GM23248 (cell line): ENCODE measurements around the gene ZDHHC3. TPM values are rescaled to one million over a fixed set of nuclear protein-coding genes. Genes with fewer than 3 reads are reported as not detected.

Experiments
- DNase-seq: peaks from one replicate; pipeline ENCODE4 v3.0.0-alpha.2; 2015
- H2AFZ ChIP-seq: fragments of 200-600 bp; sonication (generic); 2 replicates; pipeline ENCODE4 v1.6.1; 2016; ENCODE audit warnings: antibody characterized with exemption
- H3F3A ChIP-seq: fragments of 200-600 bp; sonication (generic); 2 replicates; pipeline ENCODE4 v1.6.1; 2016; ENCODE audit warnings: mild to moderate bottlenecking, antibody characterized with exemption, mixed run types; ENCODE audit not compliant: insufficient read depth
- H3K27ac ChIP-seq: fragments of 200-600 bp; sonication (generic); 2 replicates; pipeline ENCODE4 v1.5.1; 2016; ENCODE audit warnings: mild to moderate bottlenecking
- H3K27me3 ChIP-seq: fragments of 200-600 bp; sonication (generic); replicated peaks from 2 replicates; pipeline ENCODE4 v1.6.1; 2016; ENCODE audit warnings: mild to moderate bottlenecking; ENCODE audit not compliant: insufficient read depth
- H3K36me3 ChIP-seq: fragments of 200-600 bp; sonication (generic); 2 replicates; pipeline ENCODE4 v1.6.1; 2016; ENCODE audit warnings: low read depth, mild to moderate bottlenecking
- H3K4me1 ChIP-seq: fragments of 200-600 bp; sonication (generic); 2 replicates; pipeline ENCODE4 v1.6.1; 2016; ENCODE audit warnings: mild to moderate bottlenecking; ENCODE audit not compliant: insufficient read depth
- H3K4me2 ChIP-seq: fragments of 200-600 bp; sonication (generic); one replicate; pipeline ENCODE4 v1.6.1; 2016; ENCODE audit warnings: mild to moderate bottlenecking; ENCODE audit not compliant: unreplicated experiment
- H3K4me3 ChIP-seq: fragments of 200-600 bp; sonication (generic); 2 replicates; pipeline ENCODE4 v1.5.1; 2016; ENCODE audit warnings: mild to moderate bottlenecking
- H3K79me2 ChIP-seq: fragments of 200-600 bp; sonication (generic); 2 replicates; pipeline ENCODE4 v1.6.1; 2016; ENCODE audit warnings: mild to moderate bottlenecking; ENCODE audit not compliant: insufficient read depth
- H3K9ac ChIP-seq: fragments of 200-600 bp; sonication (generic); 2 replicates; pipeline ENCODE4 v1.6.1; 2016; ENCODE audit warnings: mild to moderate bottlenecking
- H3K9me2 ChIP-seq: fragments of 200-600 bp; sonication (generic); 2 replicates; pipeline ENCODE4 v1.6.1; 2016; ENCODE audit warnings: mixed run types, mild to moderate bottlenecking, moderate library complexity; ENCODE audit not compliant: insufficient read depth
- H3K9me3 ChIP-seq: fragments of 200-600 bp; sonication (generic); one replicate; pipeline ENCODE4 v1.6.1; 2017; ENCODE audit warnings: low read depth
- H4K20me1 ChIP-seq: fragments of 200-600 bp; sonication (generic); 2 replicates; pipeline ENCODE4 v1.6.0; 2016; ENCODE audit not compliant: insufficient read depth
- EZH2 ChIP-seq: fragments of 200-600 bp; sonication (generic); IDR thresholded peaks from 2 replicates; pipeline ENCODE4 v1.6.1; 2018; ENCODE audit warnings: antibody characterized with exemption, mild to moderate bottlenecking; ENCODE audit not compliant: insufficient read depth, poor library complexity, severe bottlenecking
- EZH2phosphoT487 ChIP-seq: fragments of 200-600 bp; sonication (generic); IDR thresholded peaks from 2 replicates; pipeline ENCODE4 v1.6.1; 2018; ENCODE audit warnings: antibody characterized with exemption, moderate library complexity, mild to moderate bottlenecking, low read depth; ENCODE audit not compliant: insufficient read depth
- WGBS, 2 experiments: methylation state at CpG; one replicate each; pipeline ENCODE4 v1.1.6; 2015 to 2017; ENCODE audit warnings: low lambda C conversion rate in 2 of 2, low coverage in 1 of 2; ENCODE audit errors: missing lambda C conversion rate in 2 of 2; 5-methylcytosine and 5-hydroxymethylcytosine counted together
- in situ Hi-C: fragments of 300-500 bp; cut with MboI; formaldehyde crosslinking; loops from 2 replicates; pipeline ENCODE4 v1.15.0; 2020
- polyA plus RNA-seq: library from polyadenylated mRNA; unstranded; fragments of >200 nt; fragmentation: Nextera tagmentation; extraction: Ambion mirVana; gene quantifications from 2 replicates; pipeline ENCODE4 v1.2.1, GENCODE V29; 2016
- total RNA-seq: library from RNA; depleted of rRNA; stranded (reverse); fragments of >200 nt; shearing (Covaris generic); gene quantifications from 2 replicates; pipeline ENCODE4 v1.2.3, GENCODE V29; 2014

Gene ZDHHC3
- total and polyA plus RNA-seq, 2 experiments from 2014 or later: 48.7 to 76.2 TPM

DNA sequence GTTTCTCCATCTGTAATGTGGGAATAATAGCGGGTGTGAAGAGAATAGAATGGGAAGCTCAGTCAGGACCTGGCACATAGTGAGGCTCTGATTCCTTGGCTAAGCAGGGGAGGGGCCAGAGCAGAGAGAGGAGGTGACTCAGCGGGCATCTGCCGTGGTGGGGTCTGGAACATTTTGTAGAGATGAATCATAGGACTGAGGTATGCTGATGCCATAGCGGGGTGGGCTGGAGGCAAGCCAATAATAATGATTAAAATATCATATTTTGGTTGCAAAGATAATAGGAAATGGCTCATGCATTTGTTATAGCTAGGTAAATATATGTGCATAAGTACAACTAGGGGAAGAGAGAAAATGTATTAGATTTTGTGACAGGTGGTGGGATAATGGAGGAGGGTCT lies 90.4 kb downstream of the ZDHHC3 start:
- Histone ChIP-seq H3K27ac (no peak overlapping the region), H3K4me2 (peak overlapping the region; percentile 64), H3K9ac (no peak overlapping the region)

DNA sequence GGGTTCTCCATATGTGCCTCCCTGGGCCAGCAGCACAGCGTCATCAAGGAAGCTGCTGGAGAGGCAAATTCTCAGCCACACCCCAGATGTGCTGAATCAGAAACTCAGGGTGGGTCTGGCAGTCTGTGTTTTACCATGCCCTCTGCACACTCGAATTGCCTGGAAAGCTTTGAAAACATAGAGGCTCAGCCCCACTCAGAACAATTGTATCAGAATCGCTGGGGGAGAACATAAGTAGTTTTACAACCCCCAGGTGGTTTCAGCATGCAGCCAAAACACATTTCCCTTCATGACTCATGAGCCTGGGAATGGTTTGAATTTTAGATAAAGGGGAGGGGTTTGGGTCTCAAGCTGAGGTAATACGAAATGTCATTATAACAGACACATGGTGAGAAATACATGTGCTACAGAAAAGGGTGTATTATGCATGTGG lies 92.0 kb downstream of the ZDHHC3 start:
- TF ChIP-seq EZH2: no peak
- no peak for TF ChIP-seq EZH2phosphoT487
- H3K9me2 ChIP-seq: no peaks in the 10 kb centered on the region
- 0 to 2% methylated on average over 4 of the region's 4 CpGs for WGBS, 2 experiments
- no peaks in the 10 kb centered on the region for H3K27me3 ChIP-seq
- no peaks in the 10 kb centered on the region for H3K9me3 ChIP-seq
- no peaks in the 10 kb centered on the region for H3K79me2 ChIP-seq
- no peaks in the 10 kb centered on the region for H3K36me3 ChIP-seq
- peak overlapping the region; percentile 49 for H3K9ac ChIP-seq
- peak overlapping the region; percentile 74 for H3K27ac ChIP-seq
- peaks cover 25% of the 10 kb centered on the region for H3K4me1 ChIP-seq
- peak overlapping the region; percentile 58 for H3K4me2 ChIP-seq
- in situ Hi-C loops: no loop called here
- H2AFZ ChIP-seq: peak overlapping the region; percentile 44
- H3K4me3 ChIP-seq: peak overlapping the region; percentile 32
- 0 out of 2 replicates have a peak, but pooled peaks cover 10% of the 10 kb centered on the region for H3F3A ChIP-seq
- peak; percentile 92 for DNase-seq
- H4K20me1 ChIP-seq: no peaks in the 10 kb centered on the region

More for the DNA sequence above, 90.4 kb downstream of the ZDHHC3 start:
- Histone ChIP-seq H3K36me3 (no peaks in the 10 kb centered on the region), H3K9me3 (no peaks in the 10 kb centered on the region), H2AFZ (no peak overlapping the region), H3K79me2 (no peaks in the 10 kb centered on the region), H4K20me1 (no peaks in the 10 kb centered on the region), H3F3A (0 out of 2 replicates have a peak, but pooled peaks cover 10% of the 10 kb centered on the region), H3K27me3 (no peaks in the 10 kb centered on the region), H3K9me2 (no peaks in the 10 kb centered on the region), H3K4me3 (no peak overlapping the region), H3K4me1 (peaks cover 25% of the 10 kb centered on the region)
- 8 to 9% methylated on average over 4 of the region's 4 CpGs for WGBS, 2 experiments
- peak; percentile 95 for DNase-seq
- in situ Hi-C loops: no loop called here
- TF ChIP-seq EZH2: no peak
- TF ChIP-seq EZH2phosphoT487: no peak

DNA sequence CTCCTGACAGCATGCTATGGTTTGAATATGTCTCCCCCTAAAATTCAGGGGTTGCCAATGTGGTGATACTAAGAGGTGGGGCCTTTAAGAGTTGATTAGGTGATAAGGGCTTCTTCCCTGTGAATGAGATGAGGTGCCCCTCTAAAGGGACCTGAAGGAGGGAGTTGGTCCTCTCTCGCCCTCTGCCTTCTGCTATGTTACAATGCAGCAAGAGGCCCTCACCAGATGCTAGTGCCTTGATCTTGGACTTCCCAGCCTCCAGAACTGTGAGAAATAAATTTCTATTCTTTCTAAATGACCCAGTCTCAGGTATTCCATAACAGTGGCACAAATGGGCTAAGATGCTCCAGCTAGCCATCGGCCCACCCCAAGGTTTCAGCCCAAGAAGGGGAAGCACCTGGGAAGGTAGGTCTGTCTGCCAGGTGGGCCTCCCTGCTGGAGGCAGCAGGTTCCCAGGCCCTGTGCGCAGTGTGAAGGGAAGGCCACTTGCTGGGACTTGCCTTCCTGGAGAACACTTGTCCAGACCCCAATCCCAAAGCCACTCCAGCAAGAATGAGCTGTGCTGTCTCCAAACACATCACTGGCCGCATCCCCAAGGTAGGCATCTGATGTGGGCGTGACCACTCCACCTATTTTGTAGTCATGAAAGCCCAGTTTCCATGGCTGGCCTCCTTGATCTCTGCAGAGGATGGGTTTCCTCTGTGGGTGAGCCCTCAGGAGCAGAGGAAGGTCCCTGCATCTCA lies 92.6 kb downstream of the ZDHHC3 start:
- peak; percentile 10 for DNase-seq
- Histone ChIP-seq H3K9ac (peak overlapping the region; percentile 49), H3K4me1 (peaks cover 25% of the 10 kb centered on the region), H3K4me3 (peak overlapping the region; percentile 32), H3K27ac (peak overlapping the region; percentile 74), H3K9me3 (no peaks in the 10 kb centered on the region), H3K27me3 (no peaks in the 10 kb centered on the region), H3K79me2 (no peaks in the 10 kb centered on the region), H4K20me1 (no peaks in the 10 kb centered on the region), H3K9me2 (no peaks in the 10 kb centered on the region), H3F3A (0 out of 2 replicates have a peak, but pooled peaks cover 10% of the 10 kb centered on the region), H2AFZ (peak overlapping the region; percentile 44), H3K36me3 (no peaks in the 10 kb centered on the region), H3K4me2 (peak overlapping the region; percentile 58)
- 81 to 85% methylated on average over 5 of the region's 5 CpGs for WGBS, 2 experiments
- in situ Hi-C loops: no loop called here
- TF ChIP-seq EZH2phosphoT487: no peak
- no peak for TF ChIP-seq EZH2

DNA sequence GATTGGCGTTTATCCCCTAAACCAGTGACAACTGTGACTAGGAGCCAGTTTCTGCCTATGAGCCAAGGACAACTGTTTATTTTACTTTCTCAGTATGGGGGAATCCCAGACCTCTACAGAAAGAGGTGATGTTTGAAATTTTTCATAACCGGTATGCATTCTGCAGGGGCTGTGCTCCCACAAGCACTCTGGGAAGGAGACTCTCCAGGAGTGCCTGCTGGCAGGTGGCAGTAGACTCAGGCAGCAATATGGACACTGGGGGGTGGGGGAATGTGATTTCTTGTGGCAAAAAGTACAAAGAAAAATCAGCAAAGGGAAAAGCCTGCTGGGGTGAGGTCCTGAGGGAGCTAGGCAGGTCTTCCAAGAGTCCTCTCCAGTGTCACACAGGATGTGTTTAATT lies 95.7 kb downstream of the ZDHHC3 start:
- Histone ChIP-seq H4K20me1 (no peaks in the 10 kb centered on the region), H3K9me3 (no peaks in the 10 kb centered on the region), H3K4me2 (no peak overlapping the region), H3K4me3 (no peak overlapping the region), H3K4me1 (peaks cover 20% of the 10 kb centered on the region), H3K27ac (no peak overlapping the region), H2AFZ (no peak overlapping the region), H3K36me3 (no peaks in the 10 kb centered on the region), H3F3A (0 out of 2 replicates have a peak, but pooled peaks cover 8% of the 10 kb centered on the region), H3K27me3 (no peaks in the 10 kb centered on the region), H3K9me2 (no peaks in the 10 kb centered on the region), H3K9ac (no peak overlapping the region), H3K79me2 (no peaks in the 10 kb centered on the region)
- DNase-seq: no peak
- WGBS, 2 experiments: 44 to 45% methylated on average over 2 of the region's 2 CpGs
- TF ChIP-seq EZH2phosphoT487: no peak
- no peak for TF ChIP-seq EZH2
- in situ Hi-C loops: no loop called here
